Measurements from ENCODE around the gene JOSD2. TPM values are rescaled to one million over a fixed set of nuclear protein-coding genes. Genes with fewer than 3 reads are reported as not detected.

Gene JOSD2
- total RNA-seq, 1 experiment from 2014 or later: 5.4 TPM

GRCh38 chr19:50466706-50467039 lies 44.3 kb downstream of the JOSD2 start:
- no peak overlapping the region for H2AFZ ChIP-seq (ENCODE audit: low read length)
- H2BK12ac ChIP-seq (ENCODE audit: insufficient read length, low read depth, low read length): no peak overlapping the region
- H3K79me2 ChIP-seq (ENCODE audit: insufficient read depth, low read length): no peaks in the 10 kb centered on the region
- H3K9ac ChIP-seq (ENCODE audit: extremely low read depth, insufficient read length, low read length): no peak overlapping the region
- peaks cover 7 to 8% of the 10 kb centered on the region in 2 experiments for H3K4me1 Mint-ChIP-seq
- no peak overlapping the region for H3K4me3 Mint-ChIP-seq
- H3K23me2 ChIP-seq (ENCODE audit: insufficient read length, low read depth, low read length, poor library complexity, severe bottlenecking): no peaks in the 10 kb centered on the region
- H4K91ac ChIP-seq (ENCODE audit: insufficient read length, low read depth, low read length): no peak overlapping the region
- no peak overlapping the region for H2BK5ac ChIP-seq (ENCODE audit: insufficient read length, low read length)
- no peak overlapping the region for H2BK20ac ChIP-seq (ENCODE audit: low read depth, low read length, poor library complexity, severe bottlenecking)
- H3K18ac ChIP-seq (ENCODE audit: insufficient read length, low read depth, low read length): no peak overlapping the region
- no peak overlapping the region for H3K4me2 ChIP-seq (ENCODE audit: insufficient read depth, insufficient read length, low read length)
- no peak overlapping the region for H4K5ac ChIP-seq (ENCODE audit: insufficient read length, low read depth, low read length)
- H3K27ac Mint-ChIP-seq: no peak overlapping the region
- no CpG with 5 or more reads among the region's 11 CpGs for WGBS (ENCODE audit: extremely low coverage, insufficient read length, low lambda C conversion rate)
- no peaks in the 10 kb centered on the region for H3K79me1 ChIP-seq (ENCODE audit: insufficient read depth, low read depth, low read length, poor library complexity, severe bottlenecking)
- H3K23ac ChIP-seq (ENCODE audit: insufficient read length, low read depth, low read length): no peak overlapping the region
- H2AK5ac ChIP-seq (ENCODE audit: insufficient read length, low read length): no peak overlapping the region
- no peak overlapping the region for H3K56ac ChIP-seq (ENCODE audit: insufficient read length, low read depth, low read length)
- no peaks in the 10 kb centered on the region for H3K4me1 ChIP-seq (ENCODE audit: insufficient read depth, low read length)
- H2BK15ac ChIP-seq (ENCODE audit: low read depth, low read length): no peak overlapping the region
- TF ChIP-seq, protein P1, sequence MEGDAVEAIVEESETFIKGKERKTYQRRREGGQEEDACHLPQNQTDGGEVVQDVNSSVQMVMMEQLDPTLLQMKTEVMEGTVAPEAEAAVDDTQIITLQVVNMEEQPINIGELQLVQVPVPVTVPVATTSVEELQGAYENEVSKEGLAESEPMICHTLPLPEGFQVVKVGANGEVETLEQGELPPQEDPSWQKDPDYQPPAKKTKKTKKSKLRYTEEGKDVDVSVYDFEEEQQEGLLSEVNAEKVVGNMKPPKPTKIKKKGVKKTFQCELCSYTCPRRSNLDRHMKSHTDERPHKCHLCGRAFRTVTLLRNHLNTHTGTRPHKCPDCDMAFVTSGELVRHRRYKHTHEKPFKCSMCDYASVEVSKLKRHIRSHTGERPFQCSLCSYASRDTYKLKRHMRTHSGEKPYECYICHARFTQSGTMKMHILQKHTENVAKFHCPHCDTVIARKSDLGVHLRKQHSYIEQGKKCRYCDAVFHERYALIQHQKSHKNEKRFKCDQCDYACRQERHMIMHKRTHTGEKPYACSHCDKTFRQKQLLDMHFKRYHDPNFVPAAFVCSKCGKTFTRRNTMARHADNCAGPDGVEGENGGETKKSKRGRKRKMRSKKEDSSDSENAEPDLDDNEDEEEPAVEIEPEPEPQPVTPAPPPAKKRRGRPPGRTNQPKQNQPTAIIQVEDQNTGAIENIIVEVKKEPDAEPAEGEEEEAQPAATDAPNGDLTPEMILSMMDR (conservative IDR thresholded peaks at IDR 0.05): no peak
- H4K20me1 ChIP-seq (ENCODE audit: control insufficient read depth, insufficient read depth, insufficient read length): no peaks in the 10 kb centered on the region
- H3K27me3 Mint-ChIP-seq (ENCODE audit: low read depth): peaks cover 9% of the 10 kb centered on the region
- no peak overlapping the region for H3K27ac ChIP-seq (ENCODE audit: insufficient read length, low read depth, low read length)
- no peaks in the 10 kb centered on the region for H3K9me3 Mint-ChIP-seq
- no peak for DNase-seq
- H4K8ac ChIP-seq (replicated peaks; ENCODE audit: insufficient read length, low read depth, low read length): no peak overlapping the region
- no peaks in the 10 kb centered on the region for H3K9me3 ChIP-seq (ENCODE audit: control insufficient read depth, low read depth, low read length)
- H3K36me3 Mint-ChIP-seq (ENCODE audit: insufficient read depth in 1 of 3, low read depth in 3 of 3): no peaks in the 10 kb centered on the region; a peak in 1 of 7 replicates
- no peaks in the 10 kb centered on the region for H3K27me3 ChIP-seq (ENCODE audit: insufficient read depth, low read length)
- no peak overlapping the region for H3K4ac ChIP-seq (ENCODE audit: low read depth, low read length)
- no peak overlapping the region for H3K14ac ChIP-seq (ENCODE audit: insufficient read depth, low read length)
- no peak overlapping the region for H3T11ph ChIP-seq (ENCODE audit: low read length)
- no peak overlapping the region for H2BK120ac ChIP-seq (ENCODE audit: low read depth, low read length, poor library complexity, severe bottlenecking)

Data from H9 (cell line).